HG03571 (cell line): ENCODE data around the gene FAM193B.
"Not testable (repeated sequence)": the region's sequence is repeated elsewhere in the genome, so short reads cannot be mapped to it uniquely, and the experiment has no call there.

Source experiments
- ATAC-seq: cut with Tn5 transposase; IDR thresholded peaks from one replicate; pipeline ENCODE4 v1.9.1; 2021; ENCODE audit not compliant: unreplicated experiment

Gene FAM193B

DNA sequence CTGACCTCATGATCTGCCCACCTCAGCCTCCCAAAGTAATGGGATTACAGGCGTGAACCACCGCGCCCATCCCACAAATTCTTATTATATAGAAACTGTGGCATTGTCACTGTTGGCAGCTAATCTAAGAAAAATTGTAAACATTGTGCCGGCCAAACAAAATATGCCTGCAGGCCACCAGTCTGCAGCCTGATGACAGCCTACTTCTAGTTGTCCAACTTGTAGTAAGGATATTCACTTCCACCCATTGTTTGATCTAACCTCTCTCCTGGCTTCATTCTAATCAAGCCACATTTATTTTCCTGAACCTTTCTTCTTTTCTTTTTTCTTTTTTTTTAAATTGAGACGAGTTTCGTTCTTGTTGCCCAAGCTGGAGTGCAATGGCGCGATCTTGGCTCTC is 24.0 kb upstream of the FAM193B start:
- no peak for ATAC-seq

DNA sequence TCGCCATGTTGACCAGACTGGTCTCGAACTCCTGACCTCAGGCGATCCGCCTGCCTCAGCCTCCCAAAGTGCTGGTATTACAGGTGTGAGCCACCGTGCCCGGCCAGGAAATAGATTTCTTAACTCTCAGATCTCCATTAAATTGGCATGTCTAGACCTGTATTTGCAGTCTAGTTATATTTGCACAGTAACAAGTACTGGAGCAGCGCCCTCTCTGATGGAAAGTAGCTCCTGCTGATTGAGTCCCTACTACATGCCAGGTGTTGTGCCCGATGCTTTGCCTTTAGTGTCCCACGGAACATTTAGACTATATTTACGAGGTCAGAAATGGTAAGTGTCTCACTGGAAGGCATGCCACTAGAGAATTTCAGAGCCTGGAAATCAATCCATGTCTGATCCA is 21.8 kb upstream of the FAM193B start:
- no peak for ATAC-seq

GRCh38 chr5:177575488-177575887 is 21.1 kb upstream of the FAM193B start:
- ATAC-seq: no peak

GRCh38 chr5:177569894-177570293 is 15.5 kb upstream of the FAM193B start:
- ATAC-seq: no peak

GRCh38 chr5:177568326-177568725 is 14.0 kb upstream of the FAM193B start:
- no peak for ATAC-seq

GRCh38 chr5:177565046-177565445 is 10.7 kb upstream of the FAM193B start:
- ATAC-seq: no peak

- not testable (repeated sequence) for ATAC-seq
Measured at GRCh38 chr5:177559446-177559941, 5.1 kb upstream of the FAM193B start.

DNA sequence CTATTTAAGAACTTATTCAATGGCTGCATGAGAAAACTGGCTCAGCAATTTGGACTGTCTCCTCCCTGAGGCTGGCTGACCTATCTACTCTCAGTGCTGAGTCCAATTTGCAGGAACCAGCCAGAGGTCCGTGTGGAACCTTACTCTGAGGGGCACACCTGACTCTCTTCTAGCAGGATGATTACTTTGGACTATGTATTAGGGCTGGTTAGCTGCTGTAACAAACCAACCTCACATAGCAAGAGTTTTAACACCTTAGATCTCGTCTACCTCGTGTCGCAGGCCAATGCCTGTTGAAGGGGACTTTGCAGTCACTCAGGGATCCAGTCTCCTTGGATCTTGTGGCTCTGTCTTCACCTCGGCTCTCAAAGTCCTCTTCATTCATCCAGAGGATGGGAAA is 3.4 kb upstream of the FAM193B start:
- no peak for ATAC-seq

DNA sequence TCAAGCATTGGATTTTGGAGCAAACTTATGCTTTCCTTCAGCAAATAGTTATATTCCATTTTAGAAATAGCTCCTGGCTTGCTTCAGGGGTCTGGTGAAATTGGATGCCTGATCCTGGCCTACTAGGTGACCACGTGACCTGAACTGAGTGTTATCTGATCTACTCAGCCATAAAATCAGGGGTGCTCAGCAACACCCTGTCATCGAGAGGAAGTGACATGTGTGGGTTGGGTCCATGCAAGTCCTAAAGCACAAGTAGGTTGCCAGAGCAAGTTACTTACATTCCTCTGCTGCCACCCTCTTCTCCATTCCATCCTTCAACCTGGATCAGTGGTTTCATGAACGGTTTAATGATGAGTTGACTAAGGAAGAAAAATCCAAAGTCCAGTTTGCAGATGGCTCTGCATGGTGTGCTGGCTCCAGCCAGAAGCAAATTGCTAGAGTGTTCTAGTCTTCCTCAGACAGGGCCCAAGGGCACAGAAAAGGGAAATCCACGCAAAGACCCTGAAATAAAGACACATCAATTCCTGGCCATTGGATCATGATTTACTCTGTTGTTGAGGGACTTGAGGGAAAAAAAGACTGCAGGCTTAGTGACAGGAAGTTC is 2.8 kb upstream of the FAM193B start:
- no peak for ATAC-seq

DNA sequence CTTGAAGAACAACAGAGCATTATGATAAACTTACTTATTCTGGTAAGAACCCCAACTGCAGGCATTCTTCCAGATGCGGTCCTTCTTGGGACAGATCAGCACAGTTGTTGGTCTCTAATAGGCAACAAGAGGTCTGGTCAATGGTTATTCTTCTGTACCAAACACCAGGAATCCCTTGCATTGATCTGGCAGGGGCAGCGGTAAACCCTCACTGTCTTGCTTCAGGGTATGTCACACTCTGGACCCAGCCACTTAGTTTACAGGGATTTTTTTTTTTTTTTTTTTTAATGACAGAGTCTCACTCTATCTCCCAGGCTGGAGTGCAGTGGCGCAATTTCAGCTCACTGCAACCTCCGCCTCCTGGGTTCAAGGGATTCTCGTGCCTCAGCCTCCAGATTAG is 1.3 kb upstream of the FAM193B start:
- no peak for ATAC-seq

DNA sequence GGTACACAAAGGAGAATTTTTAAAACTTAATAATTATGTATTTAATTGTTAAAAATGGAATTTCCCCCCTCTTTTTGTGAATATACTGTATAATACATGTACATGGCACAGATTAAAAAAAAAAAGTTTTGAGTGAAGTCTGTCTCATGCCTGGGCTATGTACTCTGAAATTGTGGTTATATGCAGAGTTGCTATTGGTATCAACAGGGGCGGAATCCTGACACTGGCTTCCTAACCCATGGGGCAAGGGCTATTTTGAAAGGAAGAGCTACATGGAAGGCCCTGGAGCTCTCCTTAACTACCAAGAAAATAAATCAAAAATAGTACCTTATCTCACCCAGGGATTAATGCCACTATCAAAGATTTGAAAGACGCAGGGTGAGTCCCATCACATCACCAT is 865 bp upstream of the FAM193B start:
- no peak for ATAC-seq

DNA sequence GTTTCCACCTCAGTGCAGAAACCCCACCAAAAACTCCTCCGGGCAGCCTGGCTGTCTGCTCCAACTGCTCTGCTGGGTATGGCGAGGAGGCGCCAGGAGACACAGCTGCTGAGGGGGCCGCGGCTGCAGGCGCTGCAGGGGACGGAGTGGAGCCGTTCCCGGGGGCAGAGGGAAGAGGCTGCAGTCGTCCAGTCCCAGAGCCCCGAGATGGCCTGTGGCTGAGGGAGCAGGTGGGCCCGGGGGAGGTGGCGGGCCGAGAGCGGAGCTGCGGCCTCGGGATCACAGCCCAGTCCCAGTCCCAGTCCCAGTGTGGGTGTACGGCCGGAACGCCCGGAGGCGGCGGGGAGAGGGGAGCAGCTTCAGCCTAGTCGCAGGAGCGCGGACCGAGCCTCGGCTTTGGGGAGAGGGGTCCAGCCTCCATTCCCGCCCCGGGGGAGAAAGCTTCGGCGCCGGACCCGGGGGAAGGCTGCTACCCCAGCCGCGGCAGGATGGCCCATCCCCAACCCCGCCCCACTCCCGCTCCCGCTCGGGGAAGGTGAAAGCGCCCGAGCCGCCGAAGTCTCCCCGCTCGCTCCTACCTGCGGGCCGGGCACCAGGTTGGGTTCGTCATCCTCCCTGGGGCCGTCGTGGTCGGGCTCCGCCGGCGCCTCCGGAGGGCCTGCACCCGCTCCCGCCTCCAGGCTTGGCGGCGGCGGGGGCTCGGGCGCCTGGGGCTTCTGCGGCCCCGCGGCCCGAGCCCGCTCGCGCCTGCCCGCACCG is 513 bp downstream of the FAM193B start:
- ATAC-seq: peak; percentile 25

- ATAC-seq: no peak
Measured at GRCh38 chr5:177552839-177553455, 1.4 kb downstream of the FAM193B start.

DNA sequence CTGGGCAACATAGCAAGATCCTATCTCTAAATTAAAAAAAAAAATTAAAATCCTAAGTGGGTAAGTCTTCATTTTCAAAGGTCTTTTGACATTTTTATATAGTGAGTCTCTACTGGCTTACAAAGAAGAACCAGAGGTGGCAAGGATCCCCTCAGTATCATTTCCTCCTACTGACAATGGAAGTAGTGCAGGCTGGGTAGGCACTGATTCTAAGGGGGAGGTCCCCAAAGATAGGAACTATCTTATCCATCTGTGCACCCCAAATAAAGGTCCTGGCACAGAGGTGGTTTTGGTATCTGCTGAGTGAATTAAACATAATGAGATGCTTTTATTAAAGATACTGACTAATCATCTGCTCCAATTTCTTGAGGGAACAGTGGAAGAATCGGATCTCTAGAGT is 4.2 kb downstream of the FAM193B start:
- ATAC-seq: no peak

- no peak for ATAC-seq
Measured at GRCh38 chr5:177548495-177548894, 5.9 kb downstream of the FAM193B start.

GRCh38 chr5:177547736-177548135 is 6.6 kb downstream of the FAM193B start:
- no peak for ATAC-seq

DNA sequence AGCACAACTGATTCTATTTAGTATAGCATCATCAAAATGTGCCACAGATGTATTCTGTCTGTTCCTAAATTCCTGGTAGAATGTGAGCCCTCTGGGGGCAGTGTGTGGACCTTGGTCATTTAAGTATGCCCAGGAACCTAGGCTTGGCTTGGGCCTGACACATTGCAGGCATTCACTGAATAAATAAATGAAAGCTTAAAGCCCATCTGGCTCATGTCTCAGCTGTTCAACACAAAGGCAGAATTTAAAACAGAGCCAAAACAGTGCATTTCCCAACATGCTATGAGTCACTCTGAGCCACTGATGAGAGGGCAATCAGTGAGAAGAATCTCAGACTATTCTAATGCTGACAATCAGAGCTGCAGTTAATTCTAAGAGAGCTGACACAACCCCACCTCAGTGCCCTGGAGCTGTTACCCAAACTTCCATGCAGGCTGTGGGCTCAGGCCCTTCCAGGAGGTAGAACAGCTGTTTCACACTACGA is 8.1 kb downstream of the FAM193B start:
- no peak for ATAC-seq

DNA sequence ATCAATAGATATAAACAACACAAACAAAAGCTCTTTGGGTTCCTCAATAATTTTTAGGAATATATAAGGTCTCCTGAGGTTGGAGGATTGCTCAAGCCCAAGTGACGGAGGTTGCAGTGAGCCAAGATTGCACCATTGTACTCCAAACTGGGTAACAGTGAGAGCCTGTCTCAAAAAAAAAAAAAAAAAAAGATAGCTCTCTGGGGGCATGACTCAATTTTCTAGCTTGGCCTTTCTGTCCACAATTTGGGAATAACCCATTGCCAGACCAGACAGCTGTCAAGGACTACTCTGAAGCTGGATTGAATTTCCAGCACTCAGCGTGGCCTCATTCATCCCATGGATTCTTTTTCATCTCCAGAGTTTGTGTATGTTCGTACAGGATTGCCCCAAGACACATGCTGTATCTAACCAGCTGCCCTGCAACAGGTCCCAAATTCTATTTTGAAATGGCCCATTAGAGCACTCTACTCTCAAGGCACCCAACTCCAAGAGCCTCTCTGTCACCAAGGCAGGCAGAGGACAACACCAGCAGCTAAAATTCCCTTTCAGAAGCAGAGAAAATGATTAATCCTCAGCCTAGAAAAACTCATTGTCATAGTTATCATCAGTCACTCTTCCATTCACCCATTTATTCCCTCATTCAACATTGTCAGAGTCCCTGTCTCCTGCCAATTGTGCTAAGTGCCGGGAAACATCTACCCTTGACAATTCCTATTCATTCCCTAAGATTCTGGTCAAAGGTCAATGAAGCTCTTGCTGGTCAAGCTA is 8.7 kb downstream of the FAM193B start:
- ATAC-seq: no peak

DNA sequence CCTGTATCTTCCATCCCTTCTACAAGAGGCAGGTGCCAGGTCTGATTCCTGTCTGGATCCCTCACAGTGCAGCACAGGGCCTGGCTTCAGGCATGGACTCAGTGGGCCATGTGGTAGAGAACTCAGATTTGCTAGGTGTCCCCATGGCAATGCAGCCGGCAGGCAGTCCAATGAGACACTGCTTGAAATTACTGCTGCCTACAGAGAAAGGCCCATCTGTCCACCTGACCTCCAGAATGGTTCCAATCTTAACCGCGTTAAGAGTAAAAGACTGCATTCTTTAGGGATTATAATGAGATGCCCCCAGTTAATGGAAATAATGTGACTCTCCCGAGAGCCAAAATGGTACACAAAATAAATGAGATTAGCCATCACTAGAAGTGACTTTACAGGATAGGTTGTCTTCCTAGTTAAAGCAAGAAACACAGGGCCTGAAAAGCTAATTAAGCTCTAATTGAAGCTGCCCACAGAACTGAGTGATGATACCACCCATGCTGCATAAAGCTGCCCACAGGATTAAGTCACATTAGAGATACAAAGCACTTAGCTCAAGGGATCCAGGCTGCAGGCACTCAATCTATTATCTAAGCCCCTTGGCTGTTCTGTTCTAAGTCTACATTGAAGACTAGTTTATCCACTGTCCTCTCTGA is 11.4 kb downstream of the FAM193B start:
- no peak for ATAC-seq

DNA sequence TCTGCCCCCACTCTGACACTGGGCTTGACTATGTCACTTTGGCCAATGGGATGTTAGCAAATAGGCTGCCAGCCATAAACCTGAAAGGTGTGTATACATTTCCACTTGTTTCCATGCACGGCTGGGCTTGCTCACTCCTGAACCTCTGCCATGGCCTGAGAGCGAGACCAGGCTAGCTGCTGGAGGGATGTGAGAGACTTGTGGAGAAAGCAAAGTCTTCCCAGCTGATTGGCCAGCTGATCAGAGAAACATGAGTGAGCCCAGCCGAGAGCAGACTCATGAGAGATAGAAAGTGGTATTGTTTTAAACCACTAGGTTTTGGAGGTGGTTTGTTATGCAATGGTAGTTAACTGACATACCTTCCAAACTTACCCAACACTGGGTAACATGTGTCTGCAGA is 13.9 kb downstream of the FAM193B start:
- no peak for ATAC-seq

GRCh38 chr5:177539411-177539810 is 15.0 kb downstream of the FAM193B start:
- ATAC-seq: no peak
